ENCODE measurements around the gene ITCH.
A peak's percentile ranks its signal among the peaks of the same experiment; 100 is the strongest.

ITCH gene

GRCh38 chr20:34535857-34536256 is 172.8 kb downstream of the ITCH start:
- no peak for DNase-seq

- DNase-seq = peak; percentile 33
Observed at GRCh38 chr20:34536798-34537394, 173.8 kb downstream of the ITCH start.

DNA sequence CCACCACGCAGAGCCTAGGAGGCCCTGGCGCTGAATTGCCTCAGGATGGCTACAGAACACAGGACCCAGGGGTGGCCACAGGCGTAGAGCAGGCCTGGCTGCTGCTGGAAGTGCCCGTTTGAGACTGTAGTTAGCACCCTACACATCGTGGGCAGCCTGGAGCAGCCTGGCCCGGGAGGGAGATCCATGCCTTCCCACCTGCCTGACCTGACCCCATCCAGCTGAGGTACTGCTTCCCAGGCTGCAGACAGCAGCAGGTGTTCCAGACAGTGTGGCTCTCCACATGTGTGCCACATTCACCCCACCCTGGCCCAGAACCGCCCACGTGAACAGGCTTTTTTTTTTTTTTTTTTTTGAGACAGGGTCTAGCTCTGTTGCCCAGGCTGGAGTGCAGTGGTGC is 174.6 kb downstream of the ITCH start:
- no peak for DNase-seq

- peak; percentile 52 for DNase-seq
Observed at GRCh38 chr20:34538671-34539123, 175.6 kb downstream of the ITCH start.

DNA sequence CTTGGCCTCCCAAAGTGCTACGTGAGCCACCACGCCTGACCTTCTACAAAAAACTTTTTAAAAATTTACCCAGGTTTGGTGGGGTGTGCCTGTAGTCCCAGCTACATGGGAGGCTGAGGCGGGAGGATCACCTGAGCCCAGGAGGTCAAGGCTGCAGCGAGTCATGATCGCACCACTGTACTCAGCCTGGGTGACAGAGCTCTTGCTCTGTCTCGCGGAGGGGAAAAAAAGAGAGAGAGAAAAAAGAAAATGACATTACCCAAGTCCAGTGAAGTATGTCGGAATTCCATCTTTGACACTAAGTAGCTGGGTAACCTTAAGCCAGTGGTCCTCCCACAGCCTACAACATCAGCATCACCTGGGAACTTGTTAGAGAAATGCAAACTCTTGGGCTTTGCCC is 176.7 kb downstream of the ITCH start:
- no peak for DNase-seq

DNA sequence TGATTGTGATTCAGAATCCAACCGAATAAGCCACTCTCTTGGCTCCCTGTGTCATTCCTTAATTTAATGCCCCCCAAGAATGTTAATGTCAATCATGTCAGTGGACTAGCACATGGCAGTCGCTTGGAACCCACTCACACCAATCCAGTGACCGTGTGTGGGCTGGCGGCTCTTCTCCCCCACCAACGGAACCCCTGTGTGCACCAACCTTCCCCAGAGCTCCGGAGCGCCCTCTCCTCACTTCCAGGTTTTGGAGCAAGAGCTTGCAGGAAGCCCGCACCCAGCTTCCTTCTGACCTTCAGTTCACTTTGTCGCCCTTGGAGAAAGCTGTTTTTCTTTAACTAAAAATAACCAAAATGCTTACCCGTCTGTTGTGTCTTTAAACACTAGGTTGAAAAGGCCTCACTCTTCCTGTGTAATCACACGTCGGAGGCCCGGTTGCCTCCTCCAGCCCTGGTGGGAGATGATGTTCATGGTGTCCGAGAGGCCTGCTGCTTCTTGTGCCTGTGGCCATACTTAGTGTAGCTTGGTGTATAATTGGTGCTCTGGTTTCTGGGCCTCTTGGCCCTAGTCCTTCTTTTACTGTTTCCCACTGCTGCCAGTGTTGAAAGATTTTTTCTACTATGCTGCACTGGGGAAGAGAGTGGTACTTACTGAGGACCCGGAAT is 177.7 kb downstream of the ITCH start:
- no peak for DNase-seq

DNA sequence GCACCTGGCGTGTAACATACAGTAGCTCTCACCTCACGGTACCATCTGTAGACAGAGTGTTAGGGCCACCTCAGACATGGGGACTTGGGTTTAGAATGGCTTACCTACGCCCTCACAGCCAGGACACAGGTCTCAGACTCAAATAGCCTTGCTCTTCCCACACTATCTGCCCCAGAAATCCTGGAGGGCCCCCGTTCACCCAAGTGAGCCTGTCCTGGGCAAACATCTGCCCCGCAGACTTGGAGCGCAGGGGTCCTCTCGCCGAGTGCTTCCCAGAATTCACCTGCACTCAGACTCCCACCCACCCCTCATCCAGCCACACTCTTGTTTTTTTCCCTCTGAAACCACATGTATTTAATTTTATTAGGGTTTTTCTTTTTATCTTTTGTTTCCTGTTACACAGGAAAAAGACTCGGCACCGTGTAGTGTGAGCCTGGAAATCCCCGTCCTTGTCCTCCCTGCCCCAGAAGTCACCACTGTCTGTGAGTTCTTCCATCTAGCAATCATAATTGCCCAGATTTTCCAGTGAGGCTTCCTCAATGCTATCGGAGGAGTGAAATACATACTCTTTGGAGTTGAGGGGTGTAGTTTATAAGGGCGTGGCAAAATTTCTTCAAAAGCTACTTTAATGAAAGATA is 178.3 kb downstream of the ITCH start:
- DNase-seq = peak; percentile 58

DNA sequence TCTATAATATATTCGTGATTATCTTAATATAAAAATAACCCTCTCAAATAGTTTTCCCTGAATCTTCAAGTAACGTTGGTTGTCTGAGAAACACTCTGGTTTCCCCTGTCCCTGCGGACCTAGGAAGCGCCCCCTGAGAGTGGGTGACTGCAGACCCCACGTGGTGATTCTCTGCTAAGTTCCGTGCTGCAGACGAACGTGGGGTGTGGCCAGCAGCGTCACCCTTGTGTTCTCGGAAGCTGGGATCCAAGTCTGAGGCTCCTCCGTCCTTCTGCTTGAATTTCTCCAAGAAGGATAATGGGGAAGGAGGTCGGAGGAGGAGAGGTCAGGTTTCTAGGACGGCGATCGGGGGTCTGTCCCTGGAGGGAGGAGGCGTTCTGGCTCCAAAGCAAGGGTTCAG is 178.8 kb downstream of the ITCH start:
- DNase-seq = no peak

DNA sequence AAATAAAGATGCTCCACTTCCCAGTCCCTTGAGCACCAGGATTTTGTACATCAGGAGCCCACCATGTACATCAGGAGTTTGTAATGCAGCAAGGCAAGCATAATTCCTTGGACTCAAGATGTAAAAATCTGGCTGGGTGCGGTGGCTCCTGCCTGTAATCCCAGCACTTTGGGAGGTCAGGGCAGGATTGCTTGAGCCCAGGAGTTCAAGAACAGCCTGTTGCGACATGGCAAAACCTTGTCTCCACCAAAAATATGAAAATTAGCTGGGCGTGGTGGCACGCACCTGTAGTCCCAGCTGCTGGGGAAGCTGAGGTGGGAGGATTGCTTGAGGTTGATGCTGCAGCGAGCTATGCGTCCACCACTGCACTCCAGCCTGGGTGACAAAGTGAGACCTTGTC is 179.4 kb downstream of the ITCH start:
- no peak for DNase-seq

GRCh38 chr20:34543463-34544056 is 180.5 kb downstream of the ITCH start:
- no peak for DNase-seq

DNA sequence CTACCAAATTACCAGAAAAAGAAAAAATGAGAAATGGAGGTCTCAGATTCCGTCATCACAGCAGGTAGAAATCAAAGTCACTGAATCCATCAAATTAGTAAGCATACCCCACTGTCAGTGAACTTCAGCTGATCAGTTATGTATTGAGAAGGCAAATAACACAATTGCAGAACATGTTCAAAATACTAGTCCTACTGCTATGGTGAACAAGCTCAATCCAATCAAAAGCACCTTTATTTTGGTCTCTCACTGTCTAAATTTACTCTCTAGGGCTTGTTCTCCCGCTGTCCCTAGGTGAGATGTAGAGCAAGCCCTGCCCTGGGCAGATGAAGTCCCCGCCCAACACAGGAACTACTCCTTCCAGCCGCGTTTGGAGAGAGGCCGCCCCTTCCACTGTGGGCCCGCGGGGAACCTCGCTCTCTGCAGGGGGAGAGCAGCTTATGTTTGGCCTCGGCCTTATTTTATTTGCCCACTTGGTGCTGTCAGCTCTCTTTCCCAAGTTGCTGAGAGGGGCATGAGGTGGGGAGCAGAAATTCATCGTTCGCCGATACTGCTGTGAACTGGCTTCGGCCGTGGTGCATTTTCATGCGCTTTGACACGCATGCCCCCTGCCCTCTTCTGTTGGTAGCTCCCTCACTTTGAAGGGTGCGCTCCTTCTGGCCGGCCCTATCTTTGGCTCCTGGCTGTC is 181.2 kb downstream of the ITCH start:
- DNase-seq = no peak

DNA sequence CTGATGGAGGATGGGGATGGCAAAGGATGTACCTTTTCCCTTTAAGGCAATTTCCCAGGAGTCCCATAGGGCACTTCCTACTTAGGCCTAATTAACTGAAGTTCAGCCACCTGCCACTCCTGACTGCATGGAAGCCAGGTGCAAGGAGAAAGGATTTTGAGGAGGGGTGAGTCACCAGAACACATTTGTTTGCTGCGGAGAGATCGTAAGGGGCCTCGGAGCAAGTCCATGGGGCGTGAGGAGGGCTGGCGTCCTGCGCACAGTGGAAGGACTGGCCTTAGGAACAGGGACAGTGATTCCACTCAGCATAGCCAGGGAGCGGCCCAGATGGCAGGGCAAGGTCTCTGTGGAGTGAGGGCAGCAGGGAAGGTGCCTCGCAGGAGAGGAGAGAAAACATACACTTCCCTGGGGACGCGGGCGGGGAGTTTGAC is 183.7 kb downstream of the ITCH start:
- no peak for DNase-seq

- DNase-seq = no peak
Observed at GRCh38 chr20:34547844-34548613, 185.0 kb downstream of the ITCH start.

DNA sequence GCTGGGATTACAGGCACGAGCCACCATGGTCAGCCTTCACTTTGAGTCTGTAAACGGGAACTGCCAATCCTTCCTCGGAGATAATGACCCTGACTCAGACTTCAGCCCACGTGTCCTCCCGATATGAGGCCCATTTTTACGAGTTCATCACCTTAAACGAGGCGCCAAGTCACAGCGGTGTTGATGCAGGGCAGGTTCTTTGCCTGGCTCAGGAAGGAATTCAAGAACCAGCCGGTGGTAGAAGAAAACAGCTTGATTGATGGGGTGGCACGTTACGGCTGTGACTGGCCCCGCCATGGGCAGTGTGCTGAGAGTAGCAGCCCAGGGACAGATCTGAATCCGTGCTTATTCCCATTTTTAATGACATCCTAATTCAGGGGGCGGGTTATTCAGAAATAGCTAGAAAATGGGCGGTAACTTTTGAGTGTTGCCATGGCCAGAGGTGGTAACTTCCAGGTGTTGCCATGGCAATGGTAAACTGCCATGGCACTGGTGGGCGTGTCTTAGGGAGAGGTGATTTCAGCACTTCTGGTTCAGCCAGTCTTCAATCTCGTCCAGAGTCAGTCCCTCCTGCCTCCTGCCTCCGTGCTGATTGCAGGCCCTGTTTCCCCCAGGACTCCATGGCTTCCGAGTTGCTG is 186.3 kb downstream of the ITCH start:
- no peak for DNase-seq

DNA sequence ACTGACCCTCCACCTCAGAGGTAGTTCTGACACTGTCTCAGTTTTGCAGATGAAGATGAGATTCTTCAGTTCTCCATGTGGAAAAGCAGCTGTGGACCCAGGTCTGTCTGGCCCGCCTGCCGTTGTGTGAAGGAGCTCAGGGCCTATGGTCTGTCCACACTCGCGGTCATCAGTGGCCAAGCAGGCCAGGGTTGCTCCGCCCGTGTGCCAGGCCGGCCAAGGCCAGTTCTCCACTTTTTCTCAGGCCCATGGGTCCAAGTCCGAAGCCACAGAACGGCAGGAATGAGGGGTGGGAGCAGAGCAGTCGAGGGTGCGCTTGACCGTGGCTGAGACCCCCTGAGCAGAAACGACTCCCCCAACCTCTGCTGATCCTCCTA is 186.8 kb downstream of the ITCH start:
- no peak for DNase-seq

- no peak for DNase-seq
Observed at GRCh38 chr20:34552569-34552968, 189.5 kb downstream of the ITCH start.

- DNase-seq = no peak
Observed at GRCh38 chr20:34553366-34553867, 190.3 kb downstream of the ITCH start.

- DNase-seq = no peak
Observed at GRCh38 chr20:34557936-34558319, 194.9 kb downstream of the ITCH start.

- DNase-seq = peak; percentile 88
Observed at GRCh38 chr20:34558320-34559218, 195.5 kb downstream of the ITCH start, which contains the start of gene MAP1LC3A. Gene MAP1LC3A, plus strand, starts transcription at chr20:34558718. Its CDS starts 151 bp downstream, at chr20:34558869.

GRCh38 chr20:34559311-34560140 is 196.5 kb downstream of the ITCH start:
- no peak for DNase-seq

Measured in CD4-positive, alpha-beta T cell treated with Interleukin-4 for 4 hours (primary cell).